ENCODE measurements around the gene ALG9. TPM values are rescaled to one million over a fixed set of nuclear protein-coding genes. Genes with fewer than 3 reads are reported as not detected.

Gene ALG9
- total RNA-seq, 1 donor from 2014 or later, result 16.8 TPM

DNA sequence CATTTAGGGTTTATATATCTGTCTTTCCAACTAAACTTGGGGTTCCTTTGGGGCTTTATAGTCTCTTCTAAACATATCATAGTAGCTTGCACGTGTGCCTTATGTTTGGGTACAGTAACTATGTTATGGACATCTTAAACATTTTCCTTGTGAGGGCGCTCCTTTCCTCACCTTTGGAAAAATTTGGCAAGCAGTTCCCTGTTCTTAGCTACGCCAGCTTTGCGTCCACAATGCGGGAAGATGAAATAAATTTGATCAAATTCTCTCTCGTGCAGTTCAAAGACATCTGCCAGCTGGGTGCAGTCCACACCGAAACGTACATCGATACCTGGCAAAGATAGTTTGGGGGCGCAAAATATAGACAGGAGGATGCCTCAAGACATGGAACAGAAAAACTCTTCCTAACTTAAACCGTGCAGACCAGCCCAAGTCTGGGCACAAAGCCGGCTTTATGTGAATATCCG lies 7.0 kb upstream of the ALG9 start:
- intact Hi-C loops (cut with DNase I), result loop anchor here (2.0 to 5.0 kb wide), 2 partner anchors 119 to 208 kb away; partner anchors contain the start of genes SDHD and TIMM8B
- DNase-seq (ENCODE audit: low spot score in 2 of 2), result no peak
- H3K4me3 ChIP-seq, result peak overlapping the region; percentile 71 to 74
- TF ChIP-seq, protein P1, sequence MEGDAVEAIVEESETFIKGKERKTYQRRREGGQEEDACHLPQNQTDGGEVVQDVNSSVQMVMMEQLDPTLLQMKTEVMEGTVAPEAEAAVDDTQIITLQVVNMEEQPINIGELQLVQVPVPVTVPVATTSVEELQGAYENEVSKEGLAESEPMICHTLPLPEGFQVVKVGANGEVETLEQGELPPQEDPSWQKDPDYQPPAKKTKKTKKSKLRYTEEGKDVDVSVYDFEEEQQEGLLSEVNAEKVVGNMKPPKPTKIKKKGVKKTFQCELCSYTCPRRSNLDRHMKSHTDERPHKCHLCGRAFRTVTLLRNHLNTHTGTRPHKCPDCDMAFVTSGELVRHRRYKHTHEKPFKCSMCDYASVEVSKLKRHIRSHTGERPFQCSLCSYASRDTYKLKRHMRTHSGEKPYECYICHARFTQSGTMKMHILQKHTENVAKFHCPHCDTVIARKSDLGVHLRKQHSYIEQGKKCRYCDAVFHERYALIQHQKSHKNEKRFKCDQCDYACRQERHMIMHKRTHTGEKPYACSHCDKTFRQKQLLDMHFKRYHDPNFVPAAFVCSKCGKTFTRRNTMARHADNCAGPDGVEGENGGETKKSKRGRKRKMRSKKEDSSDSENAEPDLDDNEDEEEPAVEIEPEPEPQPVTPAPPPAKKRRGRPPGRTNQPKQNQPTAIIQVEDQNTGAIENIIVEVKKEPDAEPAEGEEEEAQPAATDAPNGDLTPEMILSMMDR (IDR thresholded peaks at IDR 0.05), result no peak
- peaks cover 0 to 3% of the 10 kb centered on the region in 2 donors for H3K36me3 ChIP-seq
- no peaks in the 10 kb centered on the region for H3K27me3 ChIP-seq
- peaks cover 0 to 11% of the 10 kb centered on the region in 2 donors for H3K4me1 ChIP-seq
- H3K9me3 ChIP-seq, result no peaks in the 10 kb centered on the region
- H3K27ac ChIP-seq, result peak overlapping the region; percentile 90 to 97

DNA sequence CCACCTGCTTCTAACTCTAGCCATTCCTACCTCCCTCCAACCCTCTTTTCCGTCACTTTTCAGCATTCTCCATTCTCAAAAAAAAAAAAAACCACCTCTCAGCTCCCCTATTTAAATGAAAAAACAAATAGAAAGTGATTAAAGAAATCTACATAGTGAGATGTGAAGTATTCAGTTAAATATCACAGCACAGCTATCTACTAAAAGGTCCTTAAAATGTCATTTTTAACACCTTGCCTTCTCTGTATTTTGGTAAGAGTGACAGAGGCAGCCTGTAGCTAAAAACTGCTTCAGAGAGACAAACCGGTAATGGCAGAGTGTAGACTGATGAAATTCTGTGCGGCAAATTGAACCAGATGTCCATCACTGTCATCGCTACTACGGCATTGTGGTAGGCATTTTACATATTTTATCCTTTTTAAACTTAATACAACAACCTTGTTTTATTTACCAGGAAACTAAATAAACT lies 346 bp upstream of the ALG9 start:
- H3K27me3 ChIP-seq, result no peaks in the 10 kb centered on the region
- H3K4me1 ChIP-seq, result peaks cover 0 to 8% of the 10 kb centered on the region in 2 donors
- peaks cover 11 to 19% of the 10 kb centered on the region in 2 donors for H3K36me3 ChIP-seq
- no peak for DNase-seq (ENCODE audit: low spot score in 2 of 2)
- H3K27ac ChIP-seq, result peak overlapping the region; percentile 85 to 96
- no peaks in the 10 kb centered on the region for H3K9me3 ChIP-seq
- intact Hi-C loops (cut with DNase I), result loop anchor here (2.0 to 5.0 kb wide), 3 partner anchors 39 to 201 kb away; partner anchors contain the start of genes CRYAB, NKAPD1 and PIH1D2
- peak overlapping the region; percentile 92 to 97 for H3K4me3 ChIP-seq
- TF ChIP-seq, protein P1 (IDR thresholded peaks at IDR 0.05), result no peak

DNA sequence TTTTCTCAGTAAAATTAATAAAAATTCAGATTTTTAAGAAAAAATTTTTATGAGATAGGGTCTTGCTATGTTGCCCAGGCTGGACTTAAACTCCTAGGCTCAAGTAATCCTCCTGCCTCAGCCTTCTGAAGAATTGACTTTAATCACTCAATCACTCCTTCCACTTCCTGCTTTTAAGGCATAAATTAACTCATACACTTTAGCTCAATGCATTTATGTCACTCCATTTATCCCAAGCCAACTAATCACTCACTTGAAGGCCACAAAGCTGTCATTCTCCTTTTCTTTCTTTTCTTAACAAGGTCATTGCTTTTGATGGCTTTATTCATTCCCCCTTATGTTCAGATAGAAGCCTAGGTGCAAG lies 877 bp downstream of the ALG9 start:
- TF ChIP-seq, protein P1 (IDR thresholded peaks at IDR 0.05), result no peak
- Histone ChIP-seq H3K9me3 (no peaks in the 10 kb centered on the region), H3K4me3 (peak overlapping the region; percentile 92 to 97), H3K27me3 (no peaks in the 10 kb centered on the region), H3K36me3 (peaks cover 18 to 23% of the 10 kb centered on the region in 2 donors), H3K27ac (peak overlapping the region; percentile 85 to 96), H3K4me1 (peaks cover 0 to 8% of the 10 kb centered on the region in 2 donors)
- intact Hi-C loops (cut with DNase I), result loop anchor here (2.0 to 5.0 kb wide), 3 partner anchors 40 to 202 kb away; partner anchors contain the start of genes CRYAB, NKAPD1 and PIH1D2
- DNase-seq (ENCODE audit: low spot score in 2 of 2), result no peak

DNA sequence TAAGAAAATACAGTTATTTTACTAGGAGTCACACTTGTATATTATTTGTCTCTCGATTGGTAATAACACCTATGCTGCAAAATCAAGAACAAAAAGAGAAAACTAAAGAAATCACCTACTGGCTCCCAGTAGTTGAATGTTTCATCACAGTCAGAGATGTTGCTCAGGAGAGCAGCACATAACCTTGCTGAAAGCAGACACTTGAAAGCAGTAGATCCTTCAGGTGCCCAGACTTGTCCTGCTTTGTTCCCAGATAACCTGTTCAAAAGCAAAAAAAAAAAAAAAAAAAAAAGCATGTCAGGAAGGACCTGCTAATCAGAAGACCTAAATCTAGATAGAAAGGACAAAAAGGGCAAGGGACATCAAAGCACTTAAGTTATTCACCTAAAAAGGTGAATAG lies 1.3 kb downstream of the ALG9 start:
- intact Hi-C loops (cut with DNase I), result loop anchor here (2.0 to 5.0 kb wide), 3 partner anchors 41 to 202 kb away; partner anchors contain the start of genes CRYAB, NKAPD1 and PIH1D2
- no peak for DNase-seq (ENCODE audit: low spot score in 2 of 2)
- H3K4me1 ChIP-seq, result peaks cover 0 to 8% of the 10 kb centered on the region in 2 donors

DNA sequence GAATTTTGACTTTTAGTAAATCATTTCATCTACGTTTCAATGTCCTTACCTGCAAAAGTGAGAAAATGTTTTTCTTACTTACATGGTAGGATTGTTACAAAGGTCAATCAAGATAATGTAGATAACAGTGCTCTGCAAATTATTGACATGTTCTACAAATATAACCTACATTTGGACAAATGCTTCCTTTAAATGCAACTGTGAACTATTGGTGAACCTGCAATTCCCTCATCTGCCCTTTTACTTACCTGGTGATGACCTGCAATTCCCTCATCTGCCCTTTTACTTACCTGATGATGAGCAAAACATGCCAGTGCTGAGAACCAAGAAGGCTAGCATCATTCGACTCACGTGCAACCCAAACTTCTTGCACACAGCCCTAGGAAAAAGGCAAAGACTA lies 11.1 kb downstream of the ALG9 start:
- H3K27ac ChIP-seq, result no peak overlapping the region
- intact Hi-C loops (cut with DNase I), result no loop called here
- TF ChIP-seq, protein P1 (IDR thresholded peaks at IDR 0.05), result no peak
- H3K9me3 ChIP-seq, result no peaks in the 10 kb centered on the region
- H3K4me3 ChIP-seq, result no peak overlapping the region
- no peaks in the 10 kb centered on the region for H3K27me3 ChIP-seq
- no peaks in the 10 kb centered on the region for H3K4me1 ChIP-seq
- no peak for DNase-seq (ENCODE audit: low spot score in 2 of 2)
- H3K36me3 ChIP-seq, result peaks cover 43 to 80% of the 10 kb centered on the region in 2 donors

More for the DNA sequence above, 1.3 kb downstream of the ALG9 start:
- TF ChIP-seq, protein P1 (IDR thresholded peaks at IDR 0.05), result no peak
- Histone ChIP-seq H3K4me3 (peak overlapping the region; percentile 92 to 97), H3K9me3 (no peaks in the 10 kb centered on the region), H3K27me3 (no peaks in the 10 kb centered on the region), H3K36me3 (peaks cover 20 to 27% of the 10 kb centered on the region in 2 donors), H3K27ac (no peak overlapping the region)

Measured in ascending aorta (tissue), 2 donors.